Skeletal muscle tissue (tissue), 5 donors: ENCODE data around the gene CHRNA10. TPM values are rescaled to one million over a fixed set of nuclear protein-coding genes. Genes with fewer than 3 reads are reported as not detected.
A peak's percentile ranks its signal among the peaks of the same experiment; 100 is the strongest.

Experiments used
- H3K27ac ChIP-seq: one replicate; pipeline ENCODE4 v1.7.0; 2013; ENCODE audit warnings: mild to moderate bottlenecking, low read depth, low read length, inconsistent platforms
- H3K27me3 ChIP-seq, 3 donors: one replicate each; pipeline ENCODE4 v1.7.0; 2013; ENCODE audit warnings: low read length in 3 of 3; ENCODE audit not compliant: control insufficient read depth in 3 of 3, insufficient read depth in 3 of 3
- H3K36me3 ChIP-seq, 3 donors: one replicate each; pipeline ENCODE4 v1.7.0; 2013; ENCODE audit warnings: low read length in 3 of 3; ENCODE audit not compliant: control insufficient read depth in 3 of 3, insufficient read depth in 3 of 3
- H3K4me1 ChIP-seq, 3 donors: one replicate each; pipeline ENCODE4 v1.7.0; 2013; ENCODE audit warnings: low read length in 3 of 3, mild to moderate bottlenecking in 3 of 3; ENCODE audit not compliant: control insufficient read depth in 3 of 3, insufficient read depth in 3 of 3
- H3K4me3 ChIP-seq, 3 donors: one replicate each; pipeline ENCODE4 v1.7.0; 2013; ENCODE audit warnings: low read length in 3 of 3
- H3K9ac ChIP-seq, 3 donors: one replicate each; pipeline ENCODE4 v1.7.0; 2013; ENCODE audit warnings: low read length in 3 of 3, mild to moderate bottlenecking in 3 of 3, moderate library complexity in 2 of 3, low read depth in 1 of 3
- H3K9me3 ChIP-seq, 3 donors: one replicate each; pipeline ENCODE4 v1.7.0; 2013; ENCODE audit warnings: low read length in 3 of 3; ENCODE audit not compliant: control insufficient read depth in 3 of 3
- small RNA-seq: library from RNA; depleted of rRNA; stranded (forward); fragments of <200 nt; gene quantifications from one replicate; pipeline ENCODE3, GENCODE V24; 2014
- total RNA-seq: library from RNA; depleted of rRNA; stranded (reverse); fragments of >200 nt; gene quantifications from one replicate; pipeline ENCODE4 v1.2.3, GENCODE V29; 2014
- donor health status: Osteomylitis.

The CHRNA10 gene
- total RNA-seq, 1 donor from 2014 or later = 0.52 TPM

DNA sequence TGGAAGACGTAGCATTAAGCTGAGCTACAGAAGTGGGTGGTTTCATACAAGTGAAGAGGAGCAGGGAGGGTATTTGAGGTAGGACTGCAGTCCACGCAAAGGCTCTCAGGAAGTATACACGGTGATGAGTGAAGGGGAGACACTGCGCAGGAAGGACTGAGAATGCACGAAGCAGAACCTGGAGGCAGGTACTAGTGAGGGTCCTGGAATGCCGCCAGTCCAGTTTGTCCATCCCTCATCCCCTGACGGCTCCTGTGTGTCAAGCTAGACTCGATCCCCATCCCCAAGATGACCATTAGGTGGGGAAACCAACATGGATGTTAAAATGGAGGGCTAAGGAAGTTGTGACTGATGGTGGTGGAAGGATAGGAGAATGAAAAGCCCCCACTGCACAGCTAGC is 53.2 kb downstream of the CHRNA10 start:
- Histone ChIP-seq H3K36me3 (no peaks in the 10 kb centered on the region), H3K27me3 (no peaks in the 10 kb centered on the region), H3K4me1 (peaks cover 17 to 30% (median 21%) of the 10 kb centered on the region in 3 donors), H3K9me3 (no peaks in the 10 kb centered on the region), H3K4me3 (no peak overlapping the region), H3K27ac (no peak overlapping the region), H3K9ac (no peak overlapping the region)

DNA sequence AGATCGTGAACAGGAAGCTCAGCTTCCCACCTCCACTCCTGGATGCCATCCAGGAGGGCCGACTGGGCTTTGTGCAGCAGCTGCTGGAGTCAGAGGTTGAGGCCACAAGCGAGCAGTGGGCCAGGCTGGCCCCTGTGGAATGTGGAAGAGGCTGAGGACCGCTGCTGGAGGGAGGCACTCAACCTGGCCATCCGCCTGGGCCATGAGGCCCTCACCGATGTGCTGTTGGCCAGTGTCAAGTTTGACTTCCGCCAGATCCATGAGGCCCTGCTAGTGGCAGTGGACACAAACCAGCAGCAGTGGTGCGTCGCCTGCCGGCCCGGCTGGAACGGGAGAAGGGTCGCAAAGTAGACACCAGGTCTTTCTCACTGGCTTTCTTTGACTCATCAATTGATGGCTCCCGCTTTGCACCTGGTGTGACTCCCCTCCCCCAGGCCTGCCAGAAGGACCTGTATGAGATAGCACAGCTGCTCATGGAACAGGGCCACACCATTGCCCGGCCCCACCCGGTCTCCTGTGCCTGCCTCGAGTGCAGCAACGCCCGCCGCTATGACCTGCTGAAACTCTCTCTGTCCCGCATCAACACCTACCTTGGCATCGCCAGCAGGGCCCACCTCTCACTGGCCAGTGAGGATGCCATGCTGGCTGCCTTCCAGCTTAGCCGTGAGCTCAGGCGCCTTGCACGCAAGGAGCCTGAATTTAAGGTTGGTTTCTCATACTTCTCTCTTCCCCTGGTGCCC is 54.3 kb downstream of the CHRNA10 start:
- Histone ChIP-seq H3K9me3 (peaks cover 0 to 3% (median 0%) of the 10 kb centered on the region in 3 donors), H3K4me3 (no peak overlapping the region), H3K27ac (no peak overlapping the region), H3K4me1 (peaks cover 17 to 30% (median 21%) of the 10 kb centered on the region in 3 donors), H3K36me3 (no peaks in the 10 kb centered on the region), H3K27me3 (no peaks in the 10 kb centered on the region), H3K9ac (peak overlapping the region in 1 of 3 donors; percentile 33)

DNA sequence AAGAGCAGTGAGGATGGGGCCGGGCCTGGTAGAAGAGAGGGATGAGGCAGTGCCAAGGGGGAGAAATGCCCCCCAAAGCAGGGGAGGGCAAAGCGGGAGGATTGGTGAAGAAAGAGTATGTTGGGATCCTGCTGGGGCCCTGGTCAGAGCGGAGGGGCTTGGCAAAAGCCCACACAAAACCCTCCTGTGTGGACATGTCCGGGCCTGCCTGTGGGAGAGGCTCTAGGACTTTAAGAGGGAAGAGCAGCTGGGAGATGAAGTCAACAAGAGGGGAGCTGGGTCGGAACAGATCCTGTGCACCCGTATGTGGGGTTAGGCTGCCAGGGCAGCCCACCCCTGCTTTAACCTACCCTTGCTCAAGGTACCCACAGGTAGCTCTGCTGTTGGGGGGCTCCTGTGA is 55.2 kb downstream of the CHRNA10 start:
- H3K9ac ChIP-seq = no peak overlapping the region
- H3K4me3 ChIP-seq = no peak overlapping the region
- no peaks in the 10 kb centered on the region for H3K36me3 ChIP-seq
- no peak overlapping the region for H3K27ac ChIP-seq
- peaks cover 0 to 3% (median 0%) of the 10 kb centered on the region in 3 donors for H3K9me3 ChIP-seq
- peaks cover 17 to 30% (median 21%) of the 10 kb centered on the region in 3 donors for H3K4me1 ChIP-seq
- H3K27me3 ChIP-seq = no peaks in the 10 kb centered on the region

Small RNAs within 50 kb of the gene (small RNA-seq; reads per million reads assigned to genes)
- gene RF00019 (not detected), gene RNU6-1143P (not detected)

Other genes starting within 250 kb of the CHRNA10 start
- gene ART5, start 29.4 kb downstream of the CHRNA10 start, total RNA-seq = 0.52 TPM
- gene ART1, start 26.3 kb downstream of the CHRNA10 start, total RNA-seq = 2.1 TPM
- 75.2 TPM for gene NUP98, start 126.2 kb upstream of the CHRNA10 start, total RNA-seq
- gene PGAP2, start 137.2 kb upstream of the CHRNA10 start, total RNA-seq = 8.9 TPM
- gene RHOG, start 169.6 kb upstream of the CHRNA10 start, total RNA-seq = 1.6 TPM
- 54.8 TPM for gene STIM1, start 184.3 kb upstream of the CHRNA10 start, total RNA-seq